Globus pallidus (tissue), 1 donor: Measurements from ENCODE around the gene PGP.

Experiments
- DNase-seq: peaks from one replicate; pipeline ENCODE4 v3.0.0-alpha.2; 2015; ENCODE audit warnings: low spot score

The PGP gene

GRCh38 chr16:2237493-2238149 is 23.0 kb upstream of the PGP start:
- no peak for DNase-seq

- no peak for DNase-seq
Observed at GRCh38 chr16:2237102-2237482, 22.5 kb upstream of the PGP start.

GRCh38 chr16:2236337-2237101 is 21.9 kb upstream of the PGP start, which contains the start of gene DNASE1L2:
DNASE1L2 (plus strand) TSS chr16:2236444; CDS start chr16:2236817, 373 bp downstream.
- DNase-seq = no peak

- no peak for DNase-seq
Observed at GRCh38 chr16:2235695-2236336, 21.2 kb upstream of the PGP start.

GRCh38 chr16:2235234-2235651 is 20.6 kb upstream of the PGP start:
- no peak for DNase-seq

- no peak for DNase-seq
Observed at GRCh38 chr16:2234813-2235170, 20.2 kb upstream of the PGP start.

GRCh38 chr16:2233872-2234812 is 19.5 kb upstream of the PGP start:
- DNase-seq = no peak

GRCh38 chr16:2233046-2233775 is 18.6 kb upstream of the PGP start:
- no peak for DNase-seq

- DNase-seq = no peak
Observed at GRCh38 chr16:2232094-2232990, 17.7 kb upstream of the PGP start.

GRCh38 chr16:2231016-2231931 is 16.6 kb upstream of the PGP start:
- DNase-seq = no peak

GRCh38 chr16:2230376-2230775 is 15.7 kb upstream of the PGP start:
- DNase-seq = no peak

GRCh38 chr16:2229632-2230250 is 15.1 kb upstream of the PGP start:
- DNase-seq = no peak

GRCh38 chr16:2229091-2229490 is 14.5 kb upstream of the PGP start:
- no peak for DNase-seq

GRCh38 chr16:2228161-2228824 is 13.7 kb upstream of the PGP start:
- DNase-seq = no peak

- DNase-seq = no peak
Observed at GRCh38 chr16:2226918-2227317, 12.3 kb upstream of the PGP start.

GRCh38 chr16:2226245-2226793 is 11.7 kb upstream of the PGP start:
- DNase-seq = no peak

- no peak for DNase-seq
Observed at GRCh38 chr16:2223942-2224486, 9.4 kb upstream of the PGP start.
